ENCODE results near the gene ARFGEF3.

The ARFGEF3 gene

GRCh38 chr6:138339024-138339423 is 177.3 kb downstream of the ARFGEF3 start:
- TF ChIP-seq, protein P1, sequence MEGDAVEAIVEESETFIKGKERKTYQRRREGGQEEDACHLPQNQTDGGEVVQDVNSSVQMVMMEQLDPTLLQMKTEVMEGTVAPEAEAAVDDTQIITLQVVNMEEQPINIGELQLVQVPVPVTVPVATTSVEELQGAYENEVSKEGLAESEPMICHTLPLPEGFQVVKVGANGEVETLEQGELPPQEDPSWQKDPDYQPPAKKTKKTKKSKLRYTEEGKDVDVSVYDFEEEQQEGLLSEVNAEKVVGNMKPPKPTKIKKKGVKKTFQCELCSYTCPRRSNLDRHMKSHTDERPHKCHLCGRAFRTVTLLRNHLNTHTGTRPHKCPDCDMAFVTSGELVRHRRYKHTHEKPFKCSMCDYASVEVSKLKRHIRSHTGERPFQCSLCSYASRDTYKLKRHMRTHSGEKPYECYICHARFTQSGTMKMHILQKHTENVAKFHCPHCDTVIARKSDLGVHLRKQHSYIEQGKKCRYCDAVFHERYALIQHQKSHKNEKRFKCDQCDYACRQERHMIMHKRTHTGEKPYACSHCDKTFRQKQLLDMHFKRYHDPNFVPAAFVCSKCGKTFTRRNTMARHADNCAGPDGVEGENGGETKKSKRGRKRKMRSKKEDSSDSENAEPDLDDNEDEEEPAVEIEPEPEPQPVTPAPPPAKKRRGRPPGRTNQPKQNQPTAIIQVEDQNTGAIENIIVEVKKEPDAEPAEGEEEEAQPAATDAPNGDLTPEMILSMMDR (conservative IDR thresholded peaks at IDR 0.05) = no peak
- H3K27ac ChIP-seq = no peak overlapping the region

DNA sequence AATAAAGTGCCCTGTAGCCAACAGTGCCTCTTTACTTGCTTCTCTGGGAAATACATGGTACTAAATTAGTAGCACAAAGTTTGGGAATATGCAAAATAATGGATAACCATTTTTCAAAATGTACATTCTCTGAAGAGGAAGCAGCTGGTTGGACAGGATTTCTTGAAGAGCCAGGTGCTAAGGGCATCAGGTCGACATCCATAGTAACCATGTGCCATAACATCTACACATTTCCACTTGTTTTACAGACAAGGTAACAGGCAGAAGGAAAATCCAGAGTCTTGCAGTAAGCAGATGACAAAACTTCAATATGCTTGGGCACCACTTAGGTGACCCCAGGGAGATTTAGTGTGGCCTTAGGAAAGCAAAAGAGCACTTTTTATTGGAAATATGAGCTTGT is 179.4 kb downstream of the ARFGEF3 start:
- TF ChIP-seq, protein P1 (conservative IDR thresholded peaks at IDR 0.05) = no peak
- H3K27ac ChIP-seq = no peak overlapping the region

GRCh38 chr6:138343112-138343511 is 181.4 kb downstream of the ARFGEF3 start:
- TF ChIP-seq, protein P1 (conservative IDR thresholded peaks at IDR 0.05) = no peak
- H3K27ac ChIP-seq = peak overlapping the region; percentile 48

GRCh38 chr6:138345565-138346285 is 184.0 kb downstream of the ARFGEF3 start:
- TF ChIP-seq, protein P1 (conservative IDR thresholded peaks at IDR 0.05) = no peak
- no peak overlapping the region for H3K27ac ChIP-seq

- H3K27ac ChIP-seq = no peak overlapping the region
- TF ChIP-seq, protein P1 (conservative IDR thresholded peaks at IDR 0.05) = no peak
Measured at GRCh38 chr6:138346302-138347195, 184.8 kb downstream of the ARFGEF3 start.

- TF ChIP-seq, protein P1 (conservative IDR thresholded peaks at IDR 0.05) = no peak
- peak overlapping the region; percentile 81 for H3K27ac ChIP-seq
Measured at GRCh38 chr6:138347864-138348263, 186.1 kb downstream of the ARFGEF3 start.

- peak overlapping the region; percentile 81 for H3K27ac ChIP-seq
Measured at GRCh38 chr6:138349891-138350290, 188.2 kb downstream of the ARFGEF3 start.

More at GRCh38 chr6:138349891-138350290, 188.2 kb downstream of the ARFGEF3 start:
- TF ChIP-seq, protein P1 (conservative IDR thresholded peaks at IDR 0.05) = no peak

Data from VCaP (cell line).